H1 (cell line): ENCODE measurements around the gene TXNDC8. TPM values are rescaled to one million over a fixed set of nuclear protein-coding genes. Genes with fewer than 3 reads are reported as not detected.

ENCODE experiments used
- CHD2 ChIP-seq: IDR thresholded peaks from 2 replicates; pipeline ENCODE4 v1.6.1; 2012; ENCODE audit warnings: low read length, improper control_type of control experiment
- GABPA ChIP-seq: IDR thresholded peaks from 2 replicates; pipeline ENCODE4 v1.6.1; 2011; ENCODE audit warnings: mild to moderate bottlenecking, low read length, moderate library complexity, borderline replicate concordance; ENCODE audit not compliant: insufficient read depth
- POLR2A ChIP-seq, 2 experiments: IDR thresholded peaks; 1 replicate in 1 of 2; 2 replicates in 1 of 2; pipeline ENCODE4 v1.6.1; 2011; ENCODE audit warnings: low read depth in 2 of 2, low read length in 2 of 2, mild to moderate bottlenecking in 2 of 2; ENCODE audit errors: control extremely low read depth in 1 of 2
- RBBP5 ChIP-seq: IDR thresholded peaks from 2 replicates; pipeline ENCODE4 v1.7.1; 2012; ENCODE audit warnings: low read depth, mild to moderate bottlenecking, inconsistent platforms, low read length, moderate library complexity, borderline replicate concordance
- SAP30 ChIP-seq: fragments of 300-600 bp; sonication (generic); IDR thresholded peaks from 2 replicates; pipeline ENCODE4 v1.7.1; 2012; ENCODE audit warnings: low read length, moderate library complexity, mild to moderate bottlenecking, inconsistent platforms; ENCODE audit not compliant: insufficient read depth, insufficient replicate concordance
- polyA plus RNA-seq, 7 experiments: library from polyadenylated mRNA; depleted of rRNA in 3 of 7; stranded (reverse) in 5 of 7; unstranded in 2 of 7; fragments of >200 nt in 5 of 7; fragments of 200-250 nt in 2 of 7; gene quantifications; 1 replicate in 5 of 7; 2 replicates in 1 of 7; 4 replicates in 1 of 7; pipeline versions ENCODE4 v1.2.1 to v1.2.3, GENCODE V29; 2011 to 2013; ENCODE audit warnings: missing spikeins in 2 of 7, mixed read lengths in 2 of 7
- total RNA-seq: library from RNA; stranded (reverse); fragmentation: NEBNext Ultra II Directional; extraction: Animal tissue kit (Norgen Biotek cat#: 25700); gene quantifications from 2 replicates; pipeline ENCODE4 v1.2.1, GENCODE V29; 2021

Gene TXNDC8
- total and polyA plus RNA-seq, 2 of the 8 experiments (the other 6 are each of a cell fraction or from before 2014, with no cell fraction given), result not detected

DNA sequence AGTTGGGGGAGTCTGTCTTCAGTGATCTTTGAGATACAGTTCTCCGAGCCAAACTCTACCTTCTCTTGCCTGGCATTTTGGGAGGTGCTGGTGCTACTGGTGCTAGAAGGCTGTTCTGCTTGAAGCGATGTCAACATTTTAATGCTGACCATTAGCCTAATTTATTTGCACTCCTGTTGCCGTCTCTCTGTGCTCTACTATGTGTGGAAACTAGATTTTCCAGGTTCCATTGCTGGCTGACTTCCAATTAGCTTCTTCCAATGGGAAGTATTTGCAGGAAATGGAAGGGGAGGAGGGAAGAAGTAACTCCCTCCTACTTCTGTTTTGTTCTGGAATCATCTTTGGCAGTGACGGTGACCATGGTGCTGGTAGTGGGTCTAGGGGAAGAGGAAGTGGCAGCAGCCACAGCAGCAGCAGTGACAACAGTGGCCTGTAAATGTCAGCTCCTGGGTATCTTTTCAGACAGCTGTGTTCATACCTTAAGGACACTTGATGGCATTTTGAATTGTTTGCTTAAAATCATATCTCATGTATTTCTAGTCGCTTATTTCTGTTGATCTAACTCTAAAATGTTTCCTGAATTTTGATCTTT, 7.9 kb downstream of the TXNDC8 start (continued):
- TF ChIP-seq GABPA (no peak), CHD2 (no peak), SAP30 (no peak), RBBP5 (no peak), POLR2A (IDR thresholded peaks at IDR 0.05; ENCODE audit: control extremely low read depth in 1 of 2, low read depth in 2 of 2, low read length in 2 of 2) (no peak)
- TF ChIP-seq, all 59 proteins: peak for 0
